GM21717 (cell line): ENCODE results near the gene RPS29.
"Not testable (repeated sequence)": the region's sequence is repeated elsewhere in the genome, so short reads cannot be mapped to it uniquely, and the experiment has no call there.

Experiments
- ATAC-seq: cut with Tn5 transposase; IDR thresholded peaks from one replicate; pipeline ENCODE4 v1.9.1; 2021; ENCODE audit warnings: mild to moderate bottlenecking, moderate library complexity; ENCODE audit not compliant: unreplicated experiment

RPS29 gene

DNA sequence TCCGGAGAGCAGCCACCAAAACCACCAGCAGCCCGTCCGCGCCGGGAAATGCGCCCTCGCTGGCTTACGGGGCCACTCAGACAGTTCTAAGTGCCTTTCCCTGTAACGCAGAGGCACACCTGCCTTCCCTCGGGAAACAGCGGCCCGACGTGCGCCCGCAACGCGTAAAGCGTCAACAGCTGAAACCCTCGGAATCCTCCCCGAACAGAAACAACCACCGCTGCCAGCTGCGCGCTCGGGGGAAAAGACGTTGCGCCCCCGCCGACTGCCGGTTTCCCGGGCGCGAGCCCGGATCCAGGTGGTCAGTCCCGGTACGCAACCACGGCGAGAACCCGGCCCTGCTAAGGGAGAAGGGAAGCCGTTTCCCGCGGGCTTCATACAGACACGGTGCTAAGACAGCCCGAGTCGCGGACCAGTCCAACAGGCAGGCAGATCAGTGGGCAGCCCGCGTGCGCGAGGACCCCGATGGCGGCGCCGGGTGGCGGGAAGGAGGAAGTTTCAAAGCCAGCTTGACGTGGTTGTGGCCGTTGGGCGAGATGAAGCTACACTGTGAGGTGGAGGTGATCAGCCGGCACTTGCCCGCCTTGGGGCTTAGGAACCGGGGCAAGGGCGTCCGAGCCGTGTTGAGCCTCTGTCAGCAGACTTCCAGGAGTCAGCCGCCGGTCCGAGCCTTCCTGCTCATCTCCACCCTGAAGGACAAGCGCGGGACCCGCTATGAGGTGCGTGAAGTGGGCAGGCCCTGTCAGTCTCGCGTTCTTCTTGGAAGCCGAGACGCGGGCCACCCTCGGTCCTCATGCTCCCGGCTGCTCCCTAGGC lies 12.5 kb upstream of the RPS29 start, which contains the start of gene LRR1:
LRR1 (plus strand) TSS at position 456 of the 816 bp plus-strand sequence; CDS start at position 537, 81 bp downstream.
- peak; percentile 33 for ATAC-seq

DNA sequence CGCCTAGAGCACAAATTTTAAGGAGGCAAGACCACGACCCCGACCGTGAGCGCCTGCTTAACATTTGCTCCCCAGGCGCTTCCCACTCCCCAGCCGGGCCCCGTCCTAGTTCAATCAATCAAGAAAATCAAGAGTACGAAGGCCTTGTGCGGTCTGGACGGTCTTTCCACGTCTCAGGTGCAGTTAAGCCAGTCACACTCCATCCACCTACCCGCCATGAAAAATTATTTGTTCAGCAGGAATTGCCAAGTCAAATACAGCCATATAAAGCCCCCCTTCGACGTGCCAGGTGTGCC lies 12.0 kb upstream of the RPS29 start:
- ATAC-seq = no peak

DNA sequence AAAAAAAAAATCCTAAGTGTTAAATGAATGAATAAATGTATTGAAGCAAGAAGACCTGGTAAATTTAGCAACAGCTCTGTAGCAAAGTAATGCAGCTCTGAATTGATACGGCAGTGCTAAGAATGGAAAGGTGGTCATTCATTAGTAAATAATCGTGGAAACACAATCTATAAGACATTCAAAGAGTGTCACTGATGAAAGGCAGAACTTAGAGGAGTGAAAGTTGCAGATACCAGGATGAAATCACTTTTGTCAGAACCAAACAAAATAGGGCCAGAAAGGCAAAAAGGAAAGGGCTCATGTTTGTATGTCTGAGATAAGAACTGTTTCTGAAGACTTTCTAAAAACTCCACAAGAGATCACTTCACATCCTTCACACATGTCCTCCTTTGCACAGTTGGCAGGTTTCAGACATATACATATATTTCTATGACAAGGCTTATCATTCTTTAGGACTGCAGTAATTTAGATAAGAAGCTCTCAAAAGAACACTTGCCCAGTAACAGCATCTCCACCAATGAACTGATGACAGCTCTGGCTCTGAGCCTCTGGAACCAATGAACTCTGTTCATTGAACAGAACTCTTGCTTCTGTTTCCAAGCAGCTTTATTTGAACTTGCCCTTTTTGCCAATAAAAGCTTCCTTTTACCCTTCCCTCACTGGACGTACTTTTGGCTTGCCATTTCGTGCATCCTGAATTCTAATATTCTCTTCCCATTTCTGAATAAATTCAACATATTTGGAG lies 8.3 kb upstream of the RPS29 start:
- ATAC-seq = peak; percentile 25

DNA sequence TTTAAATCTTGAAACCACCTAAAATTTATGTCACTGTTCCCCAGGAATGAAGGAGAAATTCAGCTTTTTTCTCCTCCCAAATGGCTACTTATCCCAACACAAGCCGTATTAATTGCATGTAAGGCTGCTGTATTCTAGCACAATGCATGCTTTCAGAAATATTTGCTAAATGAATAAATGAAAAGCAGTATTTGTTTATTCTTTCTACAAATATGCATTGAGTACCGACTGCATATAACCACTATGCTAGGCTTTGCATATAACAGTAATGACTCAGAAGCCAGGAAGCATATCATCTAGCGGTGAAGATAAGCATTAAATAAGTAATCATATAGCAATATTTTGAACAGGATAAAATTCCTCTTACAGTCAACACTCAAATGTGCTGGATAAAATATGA lies 6.8 kb upstream of the RPS29 start:
- ATAC-seq = no peak

DNA sequence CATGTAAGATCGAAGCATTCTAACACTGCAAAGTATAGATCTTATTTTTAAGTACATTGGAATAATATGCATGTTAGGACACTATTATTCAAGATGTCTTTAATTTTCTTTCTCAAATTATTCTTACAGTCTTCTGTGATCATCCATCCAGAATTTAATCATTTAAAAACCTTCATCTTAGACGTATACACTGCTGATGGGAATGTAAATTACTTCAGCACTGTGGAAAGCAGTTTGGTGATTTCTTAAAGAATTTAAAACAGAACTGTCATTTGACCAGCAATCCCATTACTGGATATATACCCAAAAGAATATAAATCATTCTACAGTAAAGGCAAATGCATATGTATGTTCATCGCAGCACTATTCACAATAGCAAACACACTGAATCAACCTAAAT lies 3.2 kb upstream of the RPS29 start:
- no peak for ATAC-seq

DNA sequence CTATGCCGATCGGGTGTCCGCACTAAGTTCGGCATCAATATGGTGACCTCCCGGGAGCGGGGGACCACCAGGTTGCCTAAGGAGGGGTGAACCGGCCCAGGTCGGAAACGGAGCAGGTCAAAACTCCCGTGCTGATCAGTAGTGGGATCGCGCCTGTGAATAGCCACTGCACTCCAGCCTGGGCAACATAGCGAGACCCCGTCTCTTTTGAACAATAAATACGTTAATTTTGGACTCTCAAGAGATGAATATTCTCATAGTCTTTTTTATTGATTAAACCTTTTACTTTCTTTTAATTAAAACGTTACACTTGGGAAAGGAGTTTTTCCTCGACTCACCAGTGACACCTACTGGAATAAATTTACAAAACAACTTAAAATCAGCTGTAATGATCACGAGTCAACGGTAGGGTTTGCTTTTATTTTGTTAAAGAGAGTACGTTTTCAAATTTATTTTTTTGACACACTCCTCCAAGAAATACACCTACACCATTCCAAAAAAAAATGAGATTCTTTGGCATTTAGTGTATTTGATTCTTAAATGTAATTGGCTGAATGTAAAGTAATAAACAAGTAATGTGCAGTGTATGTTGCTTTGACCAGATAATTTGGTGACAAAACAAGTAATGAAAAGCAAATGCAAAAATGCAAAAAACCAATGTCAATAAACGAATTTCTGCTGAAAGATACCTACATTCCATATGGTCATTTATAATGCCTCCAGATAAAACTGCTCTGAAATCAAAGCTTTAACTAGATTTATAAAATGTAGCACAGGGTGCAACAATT lies 687 bp upstream of the RPS29 start:
- ATAC-seq = peak; percentile 25

DNA sequence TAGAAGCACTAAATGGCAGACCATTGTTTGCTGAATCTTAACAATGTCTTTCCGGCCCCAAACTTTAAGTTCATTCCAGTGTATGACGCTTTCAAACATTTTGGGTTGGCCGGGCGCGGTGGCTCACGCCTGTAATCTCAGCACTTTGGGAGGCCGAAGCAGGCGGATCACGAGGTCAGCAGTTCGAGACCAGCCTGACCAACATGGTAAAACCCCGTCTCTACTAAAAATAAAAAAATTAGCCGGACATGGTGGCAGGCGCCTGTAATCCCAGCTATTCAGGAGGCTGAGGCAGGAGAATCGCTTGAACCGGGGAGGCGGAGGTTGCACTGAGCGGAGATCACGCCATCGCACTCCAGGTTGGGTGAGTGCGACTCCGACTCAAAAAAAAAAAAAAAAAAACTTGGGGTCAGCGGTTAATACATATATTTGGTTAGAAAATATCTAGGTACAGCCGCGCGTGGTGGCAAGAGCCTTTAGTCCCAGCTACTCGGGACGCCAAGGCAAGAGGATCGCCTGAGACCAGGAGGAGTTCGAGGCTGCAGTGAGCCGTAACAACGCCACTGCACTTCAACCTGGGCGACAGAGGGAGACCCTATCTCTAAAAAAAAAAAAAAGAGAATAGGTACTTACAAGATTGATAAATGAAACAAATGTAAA lies 1.1 kb downstream of the RPS29 start:
- not testable (repeated sequence) for ATAC-seq

DNA sequence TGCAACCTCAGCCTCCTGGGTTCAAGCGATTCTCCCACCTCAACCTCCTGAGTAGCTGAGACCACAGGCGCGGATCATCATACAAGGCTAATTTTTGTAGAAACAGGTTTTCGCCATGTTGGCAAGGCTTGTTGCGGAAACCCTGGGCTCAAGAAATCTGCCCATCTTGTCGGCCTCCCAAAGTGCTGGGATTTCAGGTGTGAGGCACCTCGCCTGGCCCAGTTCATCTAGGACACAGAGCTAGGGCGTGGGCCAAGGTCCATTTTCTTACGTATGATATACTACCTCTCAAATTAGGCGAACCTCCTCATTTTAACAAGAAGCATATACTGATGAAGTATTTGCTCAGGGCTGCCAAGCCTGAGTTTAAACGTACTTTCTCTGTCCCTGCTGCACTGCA lies 2.1 kb downstream of the RPS29 start:
- no peak for ATAC-seq

DNA sequence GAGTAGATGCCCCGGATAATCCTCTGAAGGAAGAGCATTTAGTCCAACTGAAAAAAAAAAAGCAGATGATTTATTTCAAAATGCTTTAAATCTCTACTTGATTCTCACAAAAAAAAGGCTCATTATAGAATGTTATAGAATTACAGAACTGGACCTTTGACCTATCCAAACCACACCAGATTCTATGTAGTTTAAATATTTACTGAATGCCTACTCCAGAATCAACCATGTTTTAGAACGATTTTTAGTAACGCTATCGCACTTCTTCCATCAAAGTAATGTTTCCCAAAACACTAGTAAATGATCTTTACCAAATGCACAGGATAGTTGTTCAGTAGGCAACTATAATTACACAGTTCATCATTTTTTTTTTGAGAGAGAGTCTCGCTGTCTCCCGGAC lies 2.6 kb downstream of the RPS29 start:
- ATAC-seq = no peak

DNA sequence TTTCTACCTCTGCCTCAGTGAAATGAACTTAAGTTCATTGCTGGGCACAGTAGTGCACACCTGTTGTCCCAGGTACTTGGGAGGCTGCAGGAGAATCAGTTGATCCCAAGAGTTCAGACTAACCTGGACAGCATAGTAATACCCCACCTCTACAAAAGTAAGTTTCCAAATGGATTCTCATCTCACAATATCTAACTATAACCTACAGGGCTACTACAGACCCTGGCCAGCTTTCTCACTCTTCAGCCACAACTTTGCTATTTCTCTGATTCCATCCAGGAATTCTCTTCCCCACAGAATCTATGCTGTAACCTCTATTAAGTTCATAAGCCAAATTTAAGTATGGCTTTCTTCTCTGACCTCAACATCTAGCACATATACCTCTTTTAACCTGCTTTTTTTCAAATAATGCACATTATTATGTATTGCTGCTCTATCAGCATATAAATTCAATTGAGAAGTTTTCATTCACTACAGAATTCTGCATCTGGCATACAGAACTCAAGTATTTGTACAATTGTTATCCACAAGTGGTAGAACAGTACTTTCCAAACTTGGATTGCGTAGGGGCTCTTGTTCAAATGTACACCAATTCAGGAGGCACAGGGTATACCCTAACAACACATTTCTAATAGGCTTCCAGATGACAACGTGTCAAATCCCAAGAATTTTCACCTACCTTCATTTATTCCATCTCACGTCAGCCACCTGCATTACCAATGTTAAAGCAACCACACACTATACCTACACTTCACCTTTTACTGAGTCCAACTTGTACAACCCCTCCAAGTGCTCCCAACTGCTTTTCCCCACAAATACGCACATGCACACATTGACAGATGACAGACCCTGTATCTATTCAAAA lies 3.8 kb downstream of the RPS29 start:
- ATAC-seq = no peak

DNA sequence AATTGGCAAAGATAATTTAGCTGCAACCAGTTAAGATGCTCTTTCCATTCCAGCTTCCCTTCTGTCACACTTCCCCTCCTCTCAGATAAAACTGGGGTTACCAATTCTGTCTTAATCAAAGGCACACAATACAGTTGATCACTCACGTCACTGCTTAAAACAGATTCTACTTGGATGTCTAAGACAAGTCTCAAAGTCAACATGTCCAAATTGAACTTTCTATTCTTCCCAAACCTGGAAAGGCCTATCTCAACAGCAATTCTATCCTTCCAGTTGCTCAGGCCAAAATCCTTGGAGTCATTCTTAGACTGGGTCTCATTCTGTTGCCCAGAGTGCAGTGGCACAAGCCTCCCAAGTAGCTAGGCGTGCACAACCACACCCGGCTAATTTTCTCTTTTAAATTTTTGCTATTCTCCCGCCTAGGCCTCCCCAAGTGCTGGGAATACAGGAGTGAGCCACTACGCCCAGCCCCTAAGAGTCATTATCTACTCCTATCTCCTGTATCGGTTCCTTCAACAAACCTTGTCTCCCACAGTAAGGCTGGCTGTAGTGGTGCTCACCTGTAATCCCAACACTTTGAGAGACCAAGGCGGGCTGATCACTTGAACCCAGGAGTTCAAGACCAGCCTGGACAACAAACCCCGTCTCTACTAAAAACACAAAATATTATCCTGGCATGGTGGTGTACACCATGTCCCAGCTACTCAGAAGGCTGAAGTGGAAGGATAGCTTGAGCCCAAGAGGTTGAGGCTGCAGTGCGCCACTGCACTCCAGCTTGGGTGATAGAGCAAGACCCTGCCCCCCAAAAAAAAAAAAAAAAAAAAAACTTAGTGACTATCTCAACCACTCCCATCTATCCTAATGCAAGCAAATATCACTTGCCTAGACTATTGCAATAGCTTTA lies 4.7 kb downstream of the RPS29 start:
- no peak for ATAC-seq

DNA sequence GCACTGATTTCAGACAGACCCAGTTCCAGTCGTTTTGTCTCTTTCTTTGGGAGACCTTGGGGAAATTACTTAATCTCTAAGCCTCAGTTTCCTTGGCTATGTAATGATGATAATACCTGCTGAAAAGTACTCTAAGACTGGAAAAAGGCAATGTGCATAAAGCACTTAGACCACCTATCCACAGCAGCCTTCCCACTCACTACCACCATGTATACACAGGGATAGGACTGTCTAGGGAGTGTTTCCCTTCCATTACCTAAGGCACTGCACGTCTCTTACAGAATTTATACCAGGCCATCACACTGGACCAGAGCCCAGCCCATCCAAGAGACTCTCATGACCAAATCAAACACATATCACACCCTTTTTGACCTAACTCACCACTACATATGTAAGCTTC lies 6.3 kb downstream of the RPS29 start:
- ATAC-seq = no peak

DNA sequence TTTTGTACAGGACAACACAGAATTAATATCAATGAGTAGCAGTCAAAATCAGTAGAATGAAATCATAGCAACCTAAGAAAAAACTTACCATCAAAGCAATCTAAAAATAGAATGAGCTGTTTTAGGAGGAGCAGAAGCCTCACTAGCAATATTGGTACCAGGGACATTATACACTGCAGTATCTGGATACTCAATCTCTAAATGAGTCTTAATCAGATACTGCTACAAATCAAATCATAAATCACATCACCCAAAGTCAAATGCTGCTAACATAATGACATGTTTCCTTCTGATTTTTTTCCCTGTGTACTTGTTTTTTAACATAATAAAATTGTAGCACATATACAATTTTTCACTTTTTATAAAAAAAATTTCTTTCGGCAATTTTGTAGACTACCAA lies 8.0 kb downstream of the RPS29 start:
- no peak for ATAC-seq

DNA sequence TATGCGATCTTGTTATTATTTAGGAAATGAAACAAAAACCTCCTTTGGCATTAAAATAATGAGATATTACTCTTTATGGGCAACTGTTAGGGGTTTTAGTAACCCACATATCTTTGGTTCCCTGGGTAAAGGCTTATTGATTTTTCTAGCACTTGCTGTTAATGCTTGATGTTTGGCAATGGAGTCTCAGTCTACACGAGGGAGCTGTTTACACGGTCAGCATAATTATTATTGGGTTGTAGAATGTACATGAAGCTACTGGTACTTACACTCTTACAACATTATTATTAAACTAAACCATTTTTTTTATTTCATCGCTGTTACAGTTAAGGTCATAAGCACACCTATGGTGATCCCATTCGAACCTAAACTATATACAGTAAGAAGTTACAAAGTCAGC lies 12.1 kb downstream of the RPS29 start:
- ATAC-seq = no peak

DNA sequence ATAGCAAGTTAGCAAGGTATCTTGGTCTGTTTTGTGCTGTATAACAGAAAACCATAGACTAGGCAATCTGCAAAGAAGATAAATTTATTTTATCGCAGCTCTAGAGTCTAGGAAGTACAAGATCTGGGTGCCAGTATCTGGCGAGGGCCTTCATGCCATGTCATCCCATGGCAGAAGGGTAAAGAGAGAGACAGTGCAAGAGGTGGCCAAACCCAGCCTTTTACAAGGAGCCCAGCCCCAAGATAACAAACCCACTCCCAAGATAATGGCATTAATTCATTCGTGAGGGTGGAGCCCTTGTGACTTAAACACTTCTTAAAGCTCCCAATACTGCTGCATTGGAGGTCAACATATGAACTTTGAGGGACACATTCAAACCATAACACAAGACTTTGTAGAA lies 16.9 kb downstream of the RPS29 start:
- no peak for ATAC-seq

DNA sequence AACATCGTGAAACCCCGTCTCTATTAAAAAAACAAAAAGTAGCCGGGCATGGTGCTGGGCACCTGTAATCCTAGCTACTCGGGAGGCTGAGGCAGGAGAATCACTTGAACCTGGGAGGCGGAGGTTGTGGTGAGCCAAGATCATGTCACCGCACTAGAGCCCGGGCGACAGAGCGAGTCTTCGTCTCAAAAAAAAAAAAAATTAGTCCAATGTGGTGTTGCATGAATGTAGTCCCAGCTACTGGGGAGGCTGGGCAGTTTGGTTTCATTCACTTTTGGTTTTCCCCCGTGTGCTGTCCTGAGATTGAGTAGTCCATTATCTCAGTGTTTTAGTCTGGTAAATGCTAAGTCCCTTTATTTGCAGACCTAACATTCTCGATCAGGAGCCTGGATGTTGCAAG lies 19.5 kb downstream of the RPS29 start:
- ATAC-seq = no peak

DNA sequence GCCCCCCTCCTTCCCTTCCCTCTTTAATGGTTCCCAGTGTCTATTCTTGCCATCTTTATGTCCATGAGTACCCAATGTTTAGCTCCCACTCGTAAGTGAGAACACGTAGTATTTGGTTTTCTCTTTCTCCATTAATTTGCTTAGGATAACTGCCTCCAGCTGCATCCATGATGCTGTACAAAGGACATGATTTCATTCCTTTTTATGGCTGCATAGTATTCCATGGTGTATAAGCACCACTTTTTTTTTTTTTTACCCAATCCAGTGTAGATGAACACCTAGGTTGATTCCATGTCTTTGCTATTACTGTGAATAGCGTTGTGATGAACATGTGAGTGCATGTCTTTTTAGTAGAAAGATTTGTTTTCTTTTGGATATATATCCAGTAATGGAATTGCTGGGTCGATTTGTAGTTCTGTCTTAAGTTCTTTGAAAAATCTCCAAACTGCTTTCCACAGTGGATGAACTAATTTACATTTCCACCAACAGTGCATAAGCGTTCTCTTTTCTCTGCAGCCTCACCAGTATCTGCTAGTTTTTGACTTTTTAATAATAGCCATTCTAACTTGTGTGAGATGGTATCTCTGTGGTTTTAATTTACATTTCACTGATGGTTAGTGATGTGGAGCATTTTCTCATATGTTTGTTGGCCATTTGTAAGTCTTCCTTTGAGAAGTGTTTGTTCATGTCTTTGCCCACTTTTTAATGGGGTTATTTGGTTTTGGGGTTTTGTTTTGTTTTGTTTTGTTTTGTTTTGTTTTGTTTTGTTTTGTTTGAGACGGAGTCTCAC lies 26.0 kb downstream of the RPS29 start:
- no peak for ATAC-seq

DNA sequence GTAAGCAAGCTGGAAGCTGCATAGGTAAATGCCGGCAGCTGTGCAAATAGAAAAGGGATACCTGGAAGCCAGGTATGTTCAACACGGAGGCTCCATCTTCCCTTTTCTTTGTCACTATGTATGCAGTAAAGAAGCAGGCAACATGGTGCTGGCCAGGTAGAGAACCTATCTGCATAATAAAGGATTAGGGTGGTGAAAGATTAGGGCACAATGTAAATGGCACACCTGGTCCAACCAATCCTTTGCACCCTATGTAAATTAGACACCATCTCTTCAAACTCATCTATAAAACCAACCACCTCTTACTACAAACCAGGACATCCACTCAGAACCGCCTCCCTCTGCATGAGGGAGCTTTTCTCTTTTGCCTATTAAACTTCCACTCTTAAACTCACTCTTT lies 32.3 kb downstream of the RPS29 start:
- no peak for ATAC-seq
